ENCODE data around the gene FNIP1.
A peak's percentile ranks its signal among the peaks of the same experiment; 100 is the strongest.
"Not testable (repeated sequence)": the region's sequence is repeated elsewhere in the genome, so short reads cannot be mapped to it uniquely, and the experiment has no call there.

Gene FNIP1

DNA sequence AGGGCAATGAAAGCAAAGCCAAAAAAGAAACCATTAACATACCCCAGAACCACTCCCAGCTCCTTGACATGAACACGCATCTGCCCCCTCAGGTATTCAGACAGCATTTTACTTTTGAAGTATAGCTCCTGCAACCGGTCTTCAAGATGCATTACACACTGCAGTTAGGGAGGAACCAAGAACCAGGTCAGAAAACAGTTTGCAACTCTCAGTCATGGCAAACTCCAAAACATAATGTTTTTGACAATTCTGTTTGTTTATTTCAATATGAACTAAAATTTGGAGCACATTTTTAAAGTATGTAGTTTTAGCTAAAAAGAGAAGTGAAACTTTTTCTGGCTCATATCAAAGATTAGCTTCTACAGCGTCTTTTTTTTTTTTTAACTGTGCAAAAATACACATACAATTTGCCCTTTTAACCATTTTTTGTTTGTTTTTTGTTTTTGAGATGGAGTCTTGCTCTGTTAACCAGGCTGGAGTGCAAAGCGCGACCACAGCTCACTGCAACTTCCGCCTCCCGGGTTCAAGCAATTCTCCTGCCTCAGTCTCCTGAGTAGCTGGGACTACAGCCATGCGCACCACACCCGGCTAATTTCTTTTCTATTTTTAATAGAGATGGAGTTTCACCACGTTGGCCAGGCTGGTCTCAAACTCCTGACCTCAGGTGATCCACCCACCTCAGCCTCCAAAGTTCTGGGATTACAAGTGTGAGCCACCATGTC lies 149.6 kb downstream of the FNIP1 start:
- H3K27ac ChIP-seq: no peak overlapping the region
- DNase-seq (ENCODE audit: low read depth, low spot score): no peak

DNA sequence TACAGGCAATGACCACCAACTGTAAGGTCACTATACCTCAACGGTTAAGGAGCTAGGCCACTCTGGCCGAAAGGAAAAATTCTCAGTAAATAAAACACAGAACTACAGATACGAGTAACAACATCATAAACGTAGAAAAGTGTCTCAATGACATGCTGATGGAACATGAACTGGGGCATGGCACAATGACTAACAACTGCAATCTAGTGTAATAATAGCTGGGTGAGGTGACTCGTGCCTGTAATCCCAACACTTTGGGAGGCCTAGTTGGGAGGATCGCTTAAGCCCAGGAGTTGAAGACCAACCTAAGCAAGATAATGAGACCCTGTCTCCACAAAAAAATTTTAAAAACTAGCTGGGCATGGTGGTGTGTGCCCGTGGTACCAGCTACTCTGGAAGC lies 152.0 kb downstream of the FNIP1 start:
- H3K27ac ChIP-seq: peak overlapping the region; percentile 51
- DNase-seq (ENCODE audit: low read depth, low spot score): no peak

DNA sequence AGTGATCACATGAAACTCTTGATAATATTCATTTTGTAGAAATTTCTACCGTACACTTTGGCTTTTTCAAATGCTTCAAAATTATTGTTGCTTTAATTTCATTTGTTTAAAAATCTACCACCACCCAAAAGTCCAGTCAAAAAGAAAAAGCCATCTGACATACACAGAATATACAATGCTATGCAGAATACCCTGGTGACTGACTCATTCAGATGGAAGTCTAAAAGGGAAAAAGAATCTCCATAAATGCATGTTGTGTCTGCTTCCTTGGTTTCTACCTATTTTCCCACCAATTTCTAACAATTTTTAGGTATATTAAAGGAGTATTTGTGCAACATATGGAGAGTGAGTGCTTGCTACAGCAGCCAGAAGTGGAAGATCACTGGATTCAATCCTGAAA lies 152.4 kb downstream of the FNIP1 start:
- H3K27ac ChIP-seq: peak overlapping the region; percentile 51
- DNase-seq (ENCODE audit: low read depth, low spot score): no peak

DNA sequence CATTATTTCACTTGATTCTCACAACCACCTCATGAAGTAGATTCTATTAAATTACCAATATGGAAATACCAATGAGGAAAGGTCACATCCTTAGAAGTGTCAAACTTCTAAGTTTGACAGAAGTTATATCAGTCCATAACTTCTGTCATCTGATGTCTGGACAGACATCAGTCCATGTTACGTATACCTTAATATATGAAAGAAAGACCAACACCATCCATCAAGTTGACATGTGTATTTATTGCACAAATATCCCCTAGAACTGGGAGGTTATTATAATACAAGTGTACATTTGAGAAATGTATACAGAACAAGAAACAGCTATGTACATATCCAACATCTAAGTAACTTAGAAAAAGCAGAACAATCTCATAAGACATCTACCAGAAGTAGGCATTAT lies 155.3 kb downstream of the FNIP1 start:
- no peak overlapping the region for H3K27ac ChIP-seq
- no peak for DNase-seq (ENCODE audit: low read depth, low spot score)

DNA sequence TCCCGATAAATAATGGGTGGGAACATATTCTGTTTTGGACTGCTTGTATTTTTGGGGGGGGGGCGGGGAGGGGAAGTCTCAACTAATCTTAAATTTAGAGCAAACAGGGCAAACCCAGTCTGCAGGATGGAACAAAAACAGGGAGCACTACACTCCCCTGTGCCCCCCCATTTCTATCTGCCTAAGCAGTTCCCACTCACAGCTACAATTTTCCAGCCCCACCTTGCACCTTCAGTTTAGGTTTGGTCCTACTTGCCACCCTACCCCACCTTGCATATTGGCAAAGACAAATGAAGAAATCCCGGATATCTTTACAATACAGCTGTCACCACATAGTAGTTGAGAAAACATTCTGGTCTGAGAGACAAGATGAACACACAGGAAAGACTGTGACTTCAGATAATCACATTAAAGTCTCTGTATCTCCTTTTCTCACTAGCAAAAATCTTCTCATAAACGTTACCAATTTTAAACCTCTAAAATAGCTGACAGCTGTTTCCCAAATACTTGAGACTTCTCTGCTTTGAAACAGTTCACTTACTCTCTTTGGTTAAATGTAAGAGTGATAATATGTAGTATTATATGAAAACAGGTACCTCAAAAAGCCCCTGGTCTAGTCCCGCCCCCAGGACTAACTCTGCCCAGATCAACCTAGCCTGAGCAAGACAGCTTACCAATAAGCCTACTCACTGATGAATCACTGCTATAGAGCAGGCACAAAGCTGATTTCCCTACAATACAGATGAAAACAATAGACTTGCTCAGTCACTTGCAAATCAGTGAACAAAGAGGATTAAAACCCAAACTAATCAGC lies 156.6 kb downstream of the FNIP1 start:
- peak overlapping the region; percentile 29 for H3K27ac ChIP-seq
- DNase-seq (ENCODE audit: low read depth, low spot score): peak; percentile 39

DNA sequence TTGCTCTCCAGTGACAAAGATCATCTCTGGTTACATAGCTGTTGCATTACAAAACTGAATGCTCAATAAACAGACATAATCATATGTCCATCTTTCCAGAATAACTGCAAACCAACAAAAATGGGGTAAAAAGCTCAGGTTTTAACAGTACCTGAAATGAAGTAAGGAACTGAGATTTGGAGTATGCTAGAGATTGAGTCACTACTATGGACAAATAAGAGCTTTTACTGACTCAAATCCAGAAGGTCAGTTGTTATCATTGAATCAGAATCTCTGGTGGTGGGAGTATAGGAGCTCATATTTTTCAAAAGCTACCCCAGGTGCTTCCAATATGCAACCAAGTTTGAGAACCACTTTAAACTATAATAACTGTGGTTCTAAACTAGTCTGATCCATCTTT lies 157.7 kb downstream of the FNIP1 start:
- no peak for DNase-seq (ENCODE audit: low read depth, low spot score)
- H3K27ac ChIP-seq: no peak overlapping the region

DNA sequence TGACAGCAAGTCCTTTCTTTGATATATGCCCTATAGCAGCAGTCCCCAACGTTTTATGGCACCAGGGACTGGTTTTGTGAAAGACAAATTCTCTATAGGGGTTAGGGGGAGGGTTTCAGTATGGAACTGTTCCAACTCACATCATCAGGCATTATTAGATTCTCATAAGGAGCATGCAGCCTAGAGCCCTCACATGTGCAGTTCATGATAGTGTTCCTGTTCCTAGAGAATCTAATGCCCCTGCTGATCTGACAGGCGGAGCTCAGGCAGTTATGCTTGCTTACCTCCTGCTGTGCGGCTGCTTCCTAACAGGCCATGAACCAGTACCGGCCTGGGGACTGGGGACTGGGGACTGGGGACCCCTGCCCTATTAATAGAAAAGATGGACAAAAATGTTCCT lies 159.1 kb downstream of the FNIP1 start:
- H3K27ac ChIP-seq: no peak overlapping the region
- no peak for DNase-seq (ENCODE audit: low read depth, low spot score)

DNA sequence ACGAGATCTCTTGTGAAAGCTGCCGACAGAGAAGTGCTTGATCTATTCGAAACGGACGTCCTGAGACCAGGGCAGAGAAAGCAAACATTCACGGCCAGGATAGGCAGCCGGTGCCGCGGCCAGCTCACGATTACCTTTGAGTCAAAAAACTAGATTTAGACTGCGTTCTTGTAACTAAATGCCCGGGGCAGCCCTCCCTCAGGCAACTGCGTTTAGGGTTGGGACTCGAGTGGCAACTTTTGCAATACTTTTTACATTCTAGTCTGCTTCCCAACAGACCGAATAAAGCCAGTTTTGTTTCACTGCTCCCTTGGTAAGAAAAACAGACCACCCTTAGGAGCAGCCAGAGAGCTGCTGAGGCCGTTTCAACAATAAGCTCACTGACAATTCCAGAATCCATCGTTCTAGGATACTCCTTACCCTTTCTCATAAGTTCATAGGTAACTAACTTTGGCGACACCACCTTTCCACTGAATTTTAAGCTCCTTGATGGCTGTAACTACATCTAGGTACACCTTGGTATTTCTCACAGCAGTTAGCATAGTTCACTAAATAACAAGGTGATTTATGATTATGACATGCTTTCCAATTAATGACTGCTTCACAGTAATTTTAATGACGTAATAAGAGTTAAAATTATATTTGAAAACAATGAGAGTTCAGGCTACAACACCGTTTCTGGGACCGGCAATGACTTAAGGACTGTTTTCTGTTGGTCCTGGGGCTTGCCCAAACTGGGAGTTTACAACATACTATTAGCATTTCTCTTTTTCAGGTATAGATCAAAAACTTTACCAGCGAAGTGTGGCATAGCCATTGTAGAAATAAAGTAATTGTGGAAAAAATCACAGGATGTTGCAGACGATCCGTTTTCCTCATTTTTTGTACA lies 160.9 kb downstream of the FNIP1 start:
- DNase-seq (ENCODE audit: low read depth, low spot score): no peak
- H3K27ac ChIP-seq: peak overlapping the region; percentile 100

DNA sequence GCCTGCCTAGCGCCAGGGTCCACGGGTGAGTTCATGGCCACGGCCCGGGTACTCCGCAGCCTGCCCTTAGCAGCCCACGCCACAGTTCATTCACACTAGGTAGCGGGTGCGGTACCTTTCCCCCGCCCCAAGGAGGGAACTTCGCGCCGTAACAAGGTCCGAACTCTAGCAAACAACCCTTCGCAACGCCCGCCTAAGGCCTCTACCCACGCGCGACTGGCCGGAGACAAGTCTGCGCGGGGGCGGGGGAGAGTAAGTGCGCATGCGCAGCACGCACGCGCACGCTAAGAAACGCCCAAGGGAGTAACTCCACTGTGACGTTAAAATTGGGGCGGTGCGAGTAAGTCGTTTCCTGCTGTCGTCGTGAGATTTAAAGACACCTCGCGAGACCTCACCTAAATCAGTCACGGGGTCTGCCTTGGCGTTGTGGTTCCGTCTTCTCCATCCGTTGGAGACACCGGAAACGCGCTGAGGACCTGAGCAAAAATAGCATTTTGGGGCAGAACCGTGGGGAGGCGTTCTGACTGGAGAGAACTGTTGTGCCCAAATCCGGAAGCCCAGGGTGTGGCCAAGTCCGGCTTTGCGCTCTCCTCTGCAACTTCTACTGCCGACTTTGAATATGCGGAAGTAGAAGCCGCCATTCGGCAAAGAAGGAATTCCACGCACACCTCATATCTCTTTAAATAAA lies 161.7 kb downstream of the FNIP1 start, which contains the start of gene RAPGEF6:
Gene RAPGEF6 (minus strand): TSS at position 234 of the 688 bp plus-strand sequence. CDS start 199 bp downstream, at position 35.
- H3K27ac ChIP-seq: peak within 1 kb of the TSS; percentile 100
- peak; percentile 99 for DNase-seq (ENCODE audit: low read depth, low spot score)

DNA sequence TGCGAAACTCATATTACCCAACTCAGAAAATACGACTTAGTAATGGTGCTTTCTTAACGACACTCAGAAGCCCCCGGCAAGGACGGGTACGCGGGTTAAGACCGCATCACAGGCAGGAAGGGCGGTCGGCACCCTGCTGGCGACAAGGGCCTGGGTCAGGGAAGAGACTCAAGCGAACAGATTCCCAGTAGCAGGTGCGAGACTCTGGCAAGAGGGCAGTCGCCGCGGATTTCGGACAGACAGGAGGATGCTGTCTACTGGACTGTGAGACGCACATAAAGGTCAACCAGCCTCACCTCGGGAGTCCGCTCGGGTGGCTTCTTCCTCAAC lies 162.2 kb downstream of the FNIP1 start:
- no peak for DNase-seq (ENCODE audit: low read depth, low spot score)

DNA sequence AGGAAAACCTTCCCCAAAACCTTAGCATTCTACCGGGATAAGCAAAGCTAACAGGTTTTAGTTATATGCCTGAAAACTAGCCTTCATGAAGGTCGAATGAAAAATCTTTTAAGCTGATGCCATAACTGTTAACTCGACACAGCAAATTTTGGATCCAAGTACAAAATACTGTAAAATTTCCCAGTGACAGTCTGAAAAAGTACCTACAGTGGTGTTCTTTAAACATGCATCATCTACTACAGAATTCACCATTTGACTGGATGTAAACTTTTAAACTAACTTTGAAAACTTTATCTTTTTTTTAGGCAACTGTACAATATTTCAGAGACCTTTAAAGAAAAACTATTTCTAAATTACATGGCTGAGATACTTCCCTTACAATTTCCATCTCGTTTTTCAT lies 162.6 kb downstream of the FNIP1 start:
- DNase-seq (ENCODE audit: low read depth, low spot score): no peak
- H3K27ac ChIP-seq: peak overlapping the region; percentile 100

More for the DNA sequence above, 162.2 kb downstream of the FNIP1 start:
- H3K27ac ChIP-seq: peak overlapping the region; percentile 100

DNA sequence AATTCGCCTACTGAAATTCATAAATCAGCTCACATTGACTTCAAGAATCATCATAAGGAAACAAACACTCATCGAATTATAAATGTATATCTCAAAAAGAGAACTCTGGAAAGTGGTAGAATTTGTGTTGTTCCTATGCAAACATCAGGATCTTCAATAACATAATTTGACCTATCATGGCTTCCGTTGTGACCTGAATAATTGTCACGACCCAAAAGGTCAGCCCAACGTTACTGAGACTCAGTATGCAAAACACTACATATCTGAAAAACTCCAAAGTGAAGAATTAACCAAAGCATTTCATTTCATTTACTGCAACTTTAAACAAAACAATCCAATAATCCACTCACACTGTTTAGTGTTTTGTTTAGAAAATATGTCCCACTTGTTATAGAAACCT lies 163.0 kb downstream of the FNIP1 start:
- H3K27ac ChIP-seq: peak overlapping the region; percentile 100
- no peak for DNase-seq (ENCODE audit: low read depth, low spot score)

DNA sequence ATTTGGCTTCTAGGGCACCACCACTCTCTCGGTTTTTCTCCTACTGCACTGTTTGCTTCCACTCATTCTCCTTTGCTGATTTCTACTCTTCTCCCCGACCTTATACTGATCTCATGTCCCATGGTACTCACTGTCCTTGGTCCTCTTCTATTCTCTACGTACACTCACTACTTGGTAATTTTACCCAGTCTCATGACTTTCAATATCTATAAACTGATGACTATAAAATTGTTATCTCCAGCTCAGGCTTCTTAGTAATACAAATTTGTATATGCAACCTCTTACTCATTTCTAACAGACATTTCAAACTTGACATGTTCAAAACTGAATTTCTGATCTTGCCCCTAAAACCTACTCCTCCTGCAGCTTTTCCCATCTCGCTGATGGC lies 165.9 kb downstream of the FNIP1 start:
- DNase-seq (ENCODE audit: low read depth, low spot score): no peak
- peak overlapping the region; percentile 81 for H3K27ac ChIP-seq

DNA sequence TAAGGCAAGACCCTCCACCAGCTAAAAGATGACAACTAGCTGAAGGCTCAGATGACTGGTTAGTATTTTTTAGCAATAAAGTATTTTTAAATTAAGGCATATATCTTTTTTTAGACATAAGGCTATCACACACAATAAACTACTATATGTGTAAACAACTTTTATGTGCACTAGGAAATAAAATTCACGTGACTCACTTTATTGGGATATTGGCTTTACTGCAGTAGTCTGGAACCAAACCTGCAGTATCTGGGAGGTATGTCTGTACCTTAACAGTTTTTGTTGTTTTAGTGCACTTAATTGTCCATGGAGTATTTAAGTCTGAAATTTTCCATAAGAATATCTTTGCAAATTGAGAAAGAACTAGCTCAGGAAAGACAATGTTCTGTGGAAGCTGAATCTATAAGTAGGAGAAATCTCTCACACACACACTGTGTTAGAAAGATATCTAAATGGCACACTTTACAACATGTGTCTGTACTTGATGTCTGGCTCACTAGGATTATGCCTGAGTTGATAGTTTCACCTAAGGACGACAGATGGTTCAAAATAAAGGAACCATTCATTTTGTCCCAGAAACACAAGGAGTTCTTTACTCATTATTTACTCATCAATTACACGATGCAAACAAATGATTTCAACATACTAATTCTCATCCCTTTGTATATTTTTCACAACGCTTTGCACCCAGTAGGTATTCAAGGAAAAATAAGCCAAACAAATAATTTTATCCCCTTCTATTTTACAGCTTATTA lies 166.4 kb downstream of the FNIP1 start:
- peak overlapping the region; percentile 81 for H3K27ac ChIP-seq
- DNase-seq (ENCODE audit: low read depth, low spot score): no peak

DNA sequence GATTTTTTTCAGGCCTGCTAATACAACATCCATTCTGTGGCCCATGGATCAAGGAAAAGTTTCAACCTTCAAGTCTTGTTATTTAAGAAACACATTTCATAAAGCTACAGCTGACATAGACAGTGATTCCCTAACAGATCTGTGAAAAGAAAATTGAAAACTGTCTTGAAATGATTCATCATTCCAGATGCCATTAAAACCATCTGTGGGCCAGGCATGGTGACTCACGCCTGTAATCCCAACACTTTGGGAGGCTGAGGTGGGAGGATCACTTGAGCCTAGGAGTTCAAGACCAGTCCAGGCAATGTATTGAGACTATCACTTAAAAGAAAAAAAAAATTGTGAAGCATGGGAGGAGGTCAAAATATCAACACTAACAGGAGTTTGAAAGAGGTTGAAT lies 167.8 kb downstream of the FNIP1 start:
- DNase-seq (ENCODE audit: low read depth, low spot score): no peak
- peak overlapping the region; percentile 81 for H3K27ac ChIP-seq

DNA sequence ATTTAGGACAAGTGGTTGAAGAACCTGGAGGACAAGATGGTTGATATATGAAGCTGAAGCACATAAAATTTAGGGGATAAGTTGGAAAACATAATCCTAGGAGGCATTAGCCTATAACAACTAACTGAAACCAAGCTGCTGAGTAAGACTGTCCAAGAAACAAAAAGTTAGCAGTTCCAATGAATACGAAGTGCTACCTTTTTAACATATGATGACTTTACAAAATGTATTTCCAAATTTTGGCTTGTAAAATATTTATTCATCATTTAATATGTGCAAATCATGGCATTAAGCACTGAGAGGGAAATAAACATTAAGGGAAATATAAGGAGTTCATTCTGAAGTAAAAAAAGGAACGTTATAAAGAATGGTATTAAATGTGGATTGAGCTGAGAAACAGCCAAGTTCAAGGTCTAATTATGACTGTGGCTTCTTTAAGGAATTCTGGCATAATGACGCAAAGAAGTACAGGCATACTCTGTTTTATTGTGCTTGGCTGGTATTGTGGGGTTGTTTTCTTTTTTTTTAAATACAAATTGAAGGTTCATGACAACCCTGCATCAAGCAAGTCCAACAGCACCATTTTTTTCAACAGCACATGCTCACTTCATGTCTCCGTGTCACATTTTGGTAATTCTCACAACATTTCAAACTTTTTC lies 169.5 kb downstream of the FNIP1 start:
- DNase-seq (ENCODE audit: low read depth, low spot score): no peak
- no peak overlapping the region for H3K27ac ChIP-seq

DNA sequence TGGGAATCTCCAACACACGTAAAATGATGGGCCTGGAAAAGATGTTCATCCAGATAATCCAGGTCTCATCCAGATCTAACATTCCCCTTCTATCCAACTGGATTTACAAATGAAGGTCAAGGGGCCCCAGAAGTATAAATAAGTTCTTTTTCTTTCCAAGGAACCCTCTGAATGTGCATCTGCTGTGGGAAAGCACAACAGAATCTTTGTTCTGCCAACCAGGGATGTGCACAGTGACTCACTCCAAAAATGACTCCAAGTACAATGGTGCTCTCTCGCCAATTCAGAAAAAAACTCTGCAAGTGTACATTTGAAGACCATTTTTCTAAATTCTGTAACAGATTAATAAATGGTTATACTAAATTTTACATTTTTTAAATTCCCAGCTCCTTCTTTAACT lies 174.2 kb downstream of the FNIP1 start:
- H3K27ac ChIP-seq: no peak overlapping the region

DNA sequence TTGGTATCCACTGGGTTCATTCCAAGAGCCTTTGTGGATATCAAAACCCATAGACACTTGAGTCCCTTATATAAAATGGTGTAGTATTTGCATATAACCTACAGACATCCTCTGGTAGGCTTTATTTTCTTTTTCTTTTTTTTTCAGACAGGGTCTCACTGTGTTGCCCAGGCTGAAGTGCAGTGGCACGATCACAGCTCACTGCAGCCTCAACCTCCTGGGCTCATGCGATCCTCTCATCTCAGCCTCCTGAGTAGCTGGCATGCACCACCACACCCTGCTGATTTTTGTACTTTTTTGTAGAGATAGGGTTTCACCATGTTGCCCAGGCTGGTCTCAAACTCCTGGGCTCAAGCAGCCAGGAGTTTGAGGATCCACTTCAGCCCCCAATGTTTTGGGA lies 175.7 kb downstream of the FNIP1 start:
- H3K27ac ChIP-seq; DNase-seq (ENCODE audit: low read depth, low spot score): not testable (repeated sequence)

More for the DNA sequence above, 174.2 kb downstream of the FNIP1 start:
- DNase-seq (ENCODE audit: low read depth, low spot score): no peak

DNA sequence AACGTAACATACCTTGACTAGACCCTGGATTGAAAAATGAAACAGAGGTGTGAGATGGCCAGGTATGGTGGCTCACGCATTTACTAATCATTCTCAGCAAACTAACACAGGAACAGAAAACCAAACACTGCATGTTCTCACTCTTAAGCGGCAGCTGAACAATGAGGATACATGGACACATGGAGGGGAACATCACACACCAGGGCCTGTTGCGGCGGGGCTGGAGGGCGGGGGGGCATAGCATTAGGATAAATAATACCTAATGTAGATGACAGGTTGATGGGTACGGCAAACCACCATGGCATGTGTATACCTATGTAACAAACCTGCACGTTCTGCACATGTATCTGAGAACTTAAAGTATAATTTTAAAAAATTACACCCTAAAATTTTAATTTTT lies 177.7 kb downstream of the FNIP1 start:
- no peak for DNase-seq (ENCODE audit: low read depth, low spot score)
- H3K27ac ChIP-seq: no peak overlapping the region
